ENCODE data around the gene MSH2.

The MSH2 gene

GRCh38 chr2:47375307-47375706, 27.6 kb upstream of the MSH2 start:
- no peaks in the 10 kb centered on the region for H3K9me3 ChIP-seq (ENCODE audit: control insufficient read depth, low read length)
- H3K27me3 ChIP-seq (replicated peaks; ENCODE audit: control insufficient read depth, insufficient read depth, low read length, poor library complexity, severe bottlenecking), result no peaks in the 10 kb centered on the region
- H3K27ac ChIP-seq (ENCODE audit: insufficient read depth, low read length, poor library complexity, severe bottlenecking), result no peak overlapping the region
- no peak for DNase-seq
- H3K36me3 ChIP-seq (ENCODE audit: control insufficient read depth, insufficient read depth, low read length), result no peaks in the 10 kb centered on the region
- no peaks in the 10 kb centered on the region for H3K4me1 ChIP-seq (ENCODE audit: control insufficient read depth, insufficient read depth, low read length, poor library complexity, severe bottlenecking)
- H3K4me3 ChIP-seq (ENCODE audit: insufficient read depth, low read depth, low read length, poor library complexity, severe bottlenecking), result no peak overlapping the region

- no peaks in the 10 kb centered on the region for H3K36me3 ChIP-seq (ENCODE audit: control insufficient read depth, insufficient read depth, low read length)
- no peaks in the 10 kb centered on the region for H3K27me3 ChIP-seq (replicated peaks; ENCODE audit: control insufficient read depth, insufficient read depth, low read length, poor library complexity, severe bottlenecking)
- no peak overlapping the region for H3K4me3 ChIP-seq (ENCODE audit: insufficient read depth, low read depth, low read length, poor library complexity, severe bottlenecking)
- H3K4me1 ChIP-seq (ENCODE audit: control insufficient read depth, insufficient read depth, low read length, poor library complexity, severe bottlenecking), result no peaks in the 10 kb centered on the region
- H3K27ac ChIP-seq (ENCODE audit: insufficient read depth, low read length, poor library complexity, severe bottlenecking), result no peak overlapping the region
- DNase-seq, result no peak
- H3K9me3 ChIP-seq (ENCODE audit: control insufficient read depth, low read length), result no peaks in the 10 kb centered on the region
Observed at GRCh38 chr2:47379384-47379783, 23.6 kb upstream of the MSH2 start.

DNA sequence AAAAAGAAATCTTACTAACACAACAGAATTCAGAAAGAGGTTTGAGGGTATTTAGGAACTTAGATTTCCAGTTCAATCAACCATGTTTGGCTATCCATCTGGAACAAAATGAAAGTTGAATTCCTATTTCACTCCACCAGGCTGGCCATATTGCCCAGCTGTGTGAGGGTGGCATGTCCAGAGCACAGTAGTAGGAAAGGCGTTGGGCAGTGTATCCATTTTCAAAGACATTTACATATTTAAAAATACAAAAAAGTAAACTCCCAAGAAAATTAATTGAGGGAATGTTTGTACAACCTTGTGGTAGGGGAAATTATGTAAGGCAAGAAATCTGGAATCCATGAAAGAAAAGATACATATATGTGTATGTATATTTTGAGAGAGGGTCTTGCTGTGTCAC, 21.5 kb upstream of the MSH2 start:
- no peaks in the 10 kb centered on the region for H3K36me3 ChIP-seq (ENCODE audit: control insufficient read depth, insufficient read depth, low read length)
- no peaks in the 10 kb centered on the region for H3K4me1 ChIP-seq (ENCODE audit: control insufficient read depth, insufficient read depth, low read length, poor library complexity, severe bottlenecking)
- H3K9me3 ChIP-seq (ENCODE audit: control insufficient read depth, low read length), result no peaks in the 10 kb centered on the region
- no peak overlapping the region for H3K27ac ChIP-seq (ENCODE audit: insufficient read depth, low read length, poor library complexity, severe bottlenecking)
- no peak for DNase-seq
- H3K27me3 ChIP-seq (replicated peaks; ENCODE audit: control insufficient read depth, insufficient read depth, low read length, poor library complexity, severe bottlenecking), result no peaks in the 10 kb centered on the region
- H3K4me3 ChIP-seq (ENCODE audit: insufficient read depth, low read depth, low read length, poor library complexity, severe bottlenecking), result no peak overlapping the region

DNA sequence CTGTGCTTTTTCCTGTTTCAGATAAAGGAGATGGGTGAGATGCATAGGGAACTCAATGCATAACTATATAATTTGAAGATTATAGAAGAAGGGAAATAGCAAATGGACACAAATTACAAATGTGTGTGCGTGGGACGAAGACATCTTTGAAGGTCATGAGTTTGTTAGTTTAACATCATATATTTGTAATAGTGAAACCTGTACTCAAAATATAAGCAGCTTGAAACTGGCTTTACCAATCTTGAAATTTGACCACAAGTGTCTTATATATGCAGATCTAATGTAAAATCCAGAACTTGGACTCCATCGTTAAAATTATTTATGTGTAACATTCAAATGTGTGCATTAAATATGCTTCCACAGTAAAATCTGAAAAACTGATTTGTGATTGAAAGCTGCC, 16.4 kb upstream of the MSH2 start:
- no peak for DNase-seq
- no peak overlapping the region for H3K27ac ChIP-seq (ENCODE audit: insufficient read depth, low read length, poor library complexity, severe bottlenecking)
- no peaks in the 10 kb centered on the region for H3K4me1 ChIP-seq (ENCODE audit: control insufficient read depth, insufficient read depth, low read length, poor library complexity, severe bottlenecking)
- no peaks in the 10 kb centered on the region for H3K27me3 ChIP-seq (replicated peaks; ENCODE audit: control insufficient read depth, insufficient read depth, low read length, poor library complexity, severe bottlenecking)
- no peaks in the 10 kb centered on the region for H3K36me3 ChIP-seq (ENCODE audit: control insufficient read depth, insufficient read depth, low read length)
- no peak overlapping the region for H3K4me3 ChIP-seq (ENCODE audit: insufficient read depth, low read depth, low read length, poor library complexity, severe bottlenecking)
- H3K9me3 ChIP-seq (ENCODE audit: control insufficient read depth, low read length), result no peaks in the 10 kb centered on the region

DNA sequence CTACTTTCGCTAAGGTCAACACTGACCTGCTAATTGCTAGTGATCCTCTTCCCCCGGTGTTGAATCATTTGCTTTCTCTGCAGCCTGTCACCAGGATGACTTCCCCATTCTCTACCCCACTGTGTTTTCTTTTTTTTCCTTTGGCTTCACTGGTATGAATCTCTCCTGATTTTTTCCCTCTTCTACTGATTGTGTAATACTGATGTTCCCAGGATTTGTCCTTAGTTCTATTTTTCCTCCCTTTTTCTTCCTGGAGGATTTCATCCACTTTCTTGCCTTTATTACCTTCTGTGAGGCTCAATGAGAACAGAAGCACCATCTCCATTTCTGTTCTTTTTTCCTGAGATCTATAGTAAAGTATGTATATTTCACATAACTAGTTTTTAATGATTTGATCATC, 14.1 kb upstream of the MSH2 start:
- Histone ChIP-seq H3K9me3 (ENCODE audit: control insufficient read depth, low read length) (no peaks in the 10 kb centered on the region), H3K27me3 (replicated peaks; ENCODE audit: control insufficient read depth, insufficient read depth, low read length, poor library complexity, severe bottlenecking) (no peaks in the 10 kb centered on the region), H3K36me3 (ENCODE audit: control insufficient read depth, insufficient read depth, low read length) (no peaks in the 10 kb centered on the region), H3K27ac (ENCODE audit: insufficient read depth, low read length, poor library complexity, severe bottlenecking) (no peak overlapping the region), H3K4me3 (ENCODE audit: insufficient read depth, low read depth, low read length, poor library complexity, severe bottlenecking) (no peak overlapping the region), H3K4me1 (ENCODE audit: control insufficient read depth, insufficient read depth, low read length, poor library complexity, severe bottlenecking) (no peaks in the 10 kb centered on the region)
- DNase-seq, result no peak

GRCh38 chr2:47389692-47390091, 13.3 kb upstream of the MSH2 start:
- DNase-seq, result no peak
- H3K36me3 ChIP-seq (ENCODE audit: control insufficient read depth, insufficient read depth, low read length), result no peaks in the 10 kb centered on the region
- no peak overlapping the region for H3K27ac ChIP-seq (ENCODE audit: insufficient read depth, low read length, poor library complexity, severe bottlenecking)
- H3K4me1 ChIP-seq (ENCODE audit: control insufficient read depth, insufficient read depth, low read length, poor library complexity, severe bottlenecking), result no peaks in the 10 kb centered on the region
- H3K27me3 ChIP-seq (replicated peaks; ENCODE audit: control insufficient read depth, insufficient read depth, low read length, poor library complexity, severe bottlenecking), result no peaks in the 10 kb centered on the region
- no peak overlapping the region for H3K4me3 ChIP-seq (ENCODE audit: insufficient read depth, low read depth, low read length, poor library complexity, severe bottlenecking)
- H3K9me3 ChIP-seq (ENCODE audit: control insufficient read depth, low read length), result no peaks in the 10 kb centered on the region

- Histone ChIP-seq H3K27ac (ENCODE audit: insufficient read depth, low read length, poor library complexity, severe bottlenecking) (no peak overlapping the region), H3K36me3 (ENCODE audit: control insufficient read depth, insufficient read depth, low read length) (no peaks in the 10 kb centered on the region), H3K4me1 (ENCODE audit: control insufficient read depth, insufficient read depth, low read length, poor library complexity, severe bottlenecking) (peaks cover 13% of the 10 kb centered on the region), H3K9me3 (ENCODE audit: control insufficient read depth, low read length) (no peaks in the 10 kb centered on the region), H3K4me3 (ENCODE audit: insufficient read depth, low read depth, low read length, poor library complexity, severe bottlenecking) (peak overlapping the region; percentile 88), H3K27me3 (replicated peaks; ENCODE audit: control insufficient read depth, insufficient read depth, low read length, poor library complexity, severe bottlenecking) (no peaks in the 10 kb centered on the region)
- DNase-seq, result no peak
Observed at GRCh38 chr2:47401789-47402554, 984 bp upstream of the MSH2 start.

DNA sequence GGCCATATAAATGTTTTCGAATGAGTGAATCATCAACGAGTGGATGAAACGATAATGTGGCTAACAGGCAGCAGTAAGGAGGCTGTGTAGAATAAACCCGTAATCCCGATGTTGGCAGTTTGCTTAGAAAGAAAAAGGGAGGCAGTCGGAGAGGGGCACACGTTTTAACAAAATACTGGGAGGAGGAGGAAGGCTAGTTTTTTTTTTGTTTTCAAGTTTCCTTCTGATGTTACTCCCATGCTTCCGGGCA, 476 bp upstream of the MSH2 start:
- Histone ChIP-seq H3K9me3 (ENCODE audit: control insufficient read depth, low read length) (no peaks in the 10 kb centered on the region), H3K4me3 (ENCODE audit: insufficient read depth, low read depth, low read length, poor library complexity, severe bottlenecking) (peak overlapping the region; percentile 88), H3K27ac (ENCODE audit: insufficient read depth, low read length, poor library complexity, severe bottlenecking) (no peak overlapping the region), H3K4me1 (ENCODE audit: control insufficient read depth, insufficient read depth, low read length, poor library complexity, severe bottlenecking) (peaks cover 13% of the 10 kb centered on the region), H3K36me3 (ENCODE audit: control insufficient read depth, insufficient read depth, low read length) (no peaks in the 10 kb centered on the region), H3K27me3 (replicated peaks; ENCODE audit: control insufficient read depth, insufficient read depth, low read length, poor library complexity, severe bottlenecking) (no peaks in the 10 kb centered on the region)
- DNase-seq, result no peak

DNA sequence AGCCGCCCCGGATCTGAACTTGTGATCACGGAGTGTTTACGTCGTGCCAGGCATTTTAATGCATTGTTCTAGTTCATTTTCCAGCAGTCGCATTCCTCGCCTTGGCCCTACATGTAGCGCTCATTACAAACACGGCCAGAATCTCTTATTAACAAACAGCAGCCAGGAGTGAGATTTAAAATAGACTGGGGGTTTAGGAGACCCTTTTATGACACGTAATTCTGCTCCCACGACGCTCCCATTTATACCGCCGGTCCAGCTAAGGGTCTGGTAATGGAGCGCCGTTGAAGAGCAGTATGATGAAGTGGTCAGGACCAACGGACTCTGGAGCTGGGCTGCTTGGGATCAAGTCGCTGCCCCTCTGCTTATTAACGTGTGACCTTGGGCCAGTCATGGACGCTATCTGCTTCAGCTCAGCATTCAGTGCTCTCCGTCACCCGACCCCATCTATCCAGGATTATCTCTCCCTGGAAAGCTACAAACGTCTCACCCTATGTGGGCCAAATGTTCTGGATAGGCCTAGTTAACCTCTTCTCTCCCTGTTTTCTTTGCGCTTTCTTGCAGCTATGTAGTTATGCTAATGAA, 745 bp downstream of the MSH2 start:
- H3K4me3 ChIP-seq (ENCODE audit: insufficient read depth, low read depth, low read length, poor library complexity, severe bottlenecking), result peak overlapping the region; percentile 88
- H3K4me1 ChIP-seq (ENCODE audit: control insufficient read depth, insufficient read depth, low read length, poor library complexity, severe bottlenecking), result peaks cover 13% of the 10 kb centered on the region
- no peaks in the 10 kb centered on the region for H3K9me3 ChIP-seq (ENCODE audit: control insufficient read depth, low read length)
- H3K27me3 ChIP-seq (replicated peaks; ENCODE audit: control insufficient read depth, insufficient read depth, low read length, poor library complexity, severe bottlenecking), result no peaks in the 10 kb centered on the region
- no peaks in the 10 kb centered on the region for H3K36me3 ChIP-seq (ENCODE audit: control insufficient read depth, insufficient read depth, low read length)
- peak overlapping the region; percentile 57 for H3K27ac ChIP-seq (ENCODE audit: insufficient read depth, low read length, poor library complexity, severe bottlenecking)
- DNase-seq, result no peak

GRCh38 chr2:47404356-47404755, 1.4 kb downstream of the MSH2 start:
- H3K27me3 ChIP-seq (replicated peaks; ENCODE audit: control insufficient read depth, insufficient read depth, low read length, poor library complexity, severe bottlenecking), result no peaks in the 10 kb centered on the region
- no peaks in the 10 kb centered on the region for H3K36me3 ChIP-seq (ENCODE audit: control insufficient read depth, insufficient read depth, low read length)
- H3K9me3 ChIP-seq (ENCODE audit: control insufficient read depth, low read length), result no peaks in the 10 kb centered on the region
- H3K4me3 ChIP-seq (ENCODE audit: insufficient read depth, low read depth, low read length, poor library complexity, severe bottlenecking), result peak overlapping the region; percentile 88
- H3K27ac ChIP-seq (ENCODE audit: insufficient read depth, low read length, poor library complexity, severe bottlenecking), result no peak overlapping the region
- peaks cover 13% of the 10 kb centered on the region for H3K4me1 ChIP-seq (ENCODE audit: control insufficient read depth, insufficient read depth, low read length, poor library complexity, severe bottlenecking)
- DNase-seq, result no peak
